Measurements from ENCODE around the gene EIF4G1. TPM values are rescaled to one million over a fixed set of nuclear protein-coding genes. Genes with fewer than 3 reads are reported as not detected.

The EIF4G1 gene
- total and polyA plus RNA-seq, 2 of the 8 experiments (the other 6 are each of a cell fraction or from before 2014, with no cell fraction given), result 318 to 473 TPM

GRCh38 chr3:184333700-184334099 lies 19.3 kb downstream of the EIF4G1 start (continued):
- TF ChIP-seq CHD7 (IDR thresholded peaks at IDR 0.05; ENCODE audit: insufficient replicate concordance, low read length), result no peak

Data from H1 (cell line).